Pancreas (tissue), 10 donors: Measurements from ENCODE around the gene CCL14. TPM values are rescaled to one million over a fixed set of nuclear protein-coding genes. Genes with fewer than 3 reads are reported as not detected.

Experiments used
- ATAC-seq, 4 donors: fragments of 200-7000 bp; cut with Tn5 transposase; one replicate each; pipeline versions ENCODE4 v1.8.0 to v1.9.1; 2020; ENCODE audit warnings: mild to moderate bottlenecking in 4 of 4, moderate library complexity in 4 of 4
- DNase-seq, 6 donors: peaks; one replicate each; pipeline ENCODE4 v3.0.0-alpha.2; 2020
- FAIRE-seq: peaks from 2 replicates; lab custom pipeline; 2012; peaks lifted over from hg19 to GRCh38; lab: Jason Lieb, UNC
- H3K27ac ChIP-seq, 4 donors: fragments of 200-600 bp; sonication (generic); 1 replicate in 3 of 4; 2 replicates in 1 of 4; pipeline versions ENCODE4 v1.5.0 to v1.8.0; 2020
- H3K27me3 ChIP-seq, 4 donors: fragments of 200-600 bp; one replicate each; pipeline ENCODE4 v1.8.0; 2021
- H3K36me3 ChIP-seq, 3 donors: fragments of 200-600 bp; sonication (generic) in 1 of 3; one replicate each; pipeline versions ENCODE4 v1.5.0 to v1.8.0; 2020 to 2021
- H3K4me1 ChIP-seq, 3 donors: fragments of 200-600 bp; one replicate each; pipeline ENCODE4 v1.8.0; 2021
- H3K4me3 ChIP-seq, 4 donors: fragments of 200-600 bp; sonication (generic) in 2 of 4; one replicate each; pipeline versions ENCODE4 v1.5.0 to v1.8.0; 2020 to 2021
- H3K9me3 ChIP-seq, 4 donors: fragments of 200-600 bp; one replicate each; pipeline ENCODE4 v1.8.0; 2021
- WGBS, 2 donors: extraction: QIAGEN DNeasy Blood & Tissue Kit; methylation state at CpG; one replicate each; pipeline ENCODE4 v1.1.7; 2013; 5-methylcytosine and 5-hydroxymethylcytosine counted together
- intact Hi-C, 3 donors: fragments of 100-400 bp; cut with DNase I; formaldehyde crosslinking; loops; one replicate each; pipeline versions ENCODE4 v1.11.1 to v1.14.2; 2022
- polyA plus RNA-seq, 2 donors: library from polyadenylated mRNA; stranded (reverse); fragments of 200-250 nt; gene quantifications; one replicate each; pipeline ENCODE4 v1.2.3, GENCODE V29; 2013
- total RNA-seq, 6 donors: library from RNA; stranded (reverse); fragmentation: NEBNext Ultra II Directional in 4 of 6; extraction: Animal tissue kit (Norgen Biotek cat#: 25700) in 4 of 6; gene quantifications; one replicate each; pipeline versions ENCODE4 v1.2.1 to v1.2.4, GENCODE V29; 2021 to 2023
- TF ChIP-seq, protein P1 (sequence below), 4 donors: fragments of 200-600 bp; sonication (generic) in 3 of 4; IDR thresholded peaks; one replicate each; pipeline versions ENCODE4 v1.5.0 to v1.8.0; 2021; ENCODE audit warnings: antibody characterized with exemption in 4 of 4
- donor health status: healthy with polysubstance abuse.
- donor health status: DM: no; HTN: no; CAD: no; lungs with moderate emphysema.
- donor health status: DM: no; HTN: no; CAD: no.
- donor health status: control.
- donor health status: control.
- donor health status: Bipolar disorder and iron deficiency.
- donor health status: DM: yes; HTN: yes; CAD: no.
- donor health status: DM: no; HTN: no; CAD: no.
- donor health status: DM: no; HTN: no; CAD: no.
- donor health status: DM: yes; HTN: yes; CAD: no.

Gene CCL14
- total and polyA plus RNA-seq, 8 donors = 1.9 to 53.7 (median 5.9) TPM

DNA sequence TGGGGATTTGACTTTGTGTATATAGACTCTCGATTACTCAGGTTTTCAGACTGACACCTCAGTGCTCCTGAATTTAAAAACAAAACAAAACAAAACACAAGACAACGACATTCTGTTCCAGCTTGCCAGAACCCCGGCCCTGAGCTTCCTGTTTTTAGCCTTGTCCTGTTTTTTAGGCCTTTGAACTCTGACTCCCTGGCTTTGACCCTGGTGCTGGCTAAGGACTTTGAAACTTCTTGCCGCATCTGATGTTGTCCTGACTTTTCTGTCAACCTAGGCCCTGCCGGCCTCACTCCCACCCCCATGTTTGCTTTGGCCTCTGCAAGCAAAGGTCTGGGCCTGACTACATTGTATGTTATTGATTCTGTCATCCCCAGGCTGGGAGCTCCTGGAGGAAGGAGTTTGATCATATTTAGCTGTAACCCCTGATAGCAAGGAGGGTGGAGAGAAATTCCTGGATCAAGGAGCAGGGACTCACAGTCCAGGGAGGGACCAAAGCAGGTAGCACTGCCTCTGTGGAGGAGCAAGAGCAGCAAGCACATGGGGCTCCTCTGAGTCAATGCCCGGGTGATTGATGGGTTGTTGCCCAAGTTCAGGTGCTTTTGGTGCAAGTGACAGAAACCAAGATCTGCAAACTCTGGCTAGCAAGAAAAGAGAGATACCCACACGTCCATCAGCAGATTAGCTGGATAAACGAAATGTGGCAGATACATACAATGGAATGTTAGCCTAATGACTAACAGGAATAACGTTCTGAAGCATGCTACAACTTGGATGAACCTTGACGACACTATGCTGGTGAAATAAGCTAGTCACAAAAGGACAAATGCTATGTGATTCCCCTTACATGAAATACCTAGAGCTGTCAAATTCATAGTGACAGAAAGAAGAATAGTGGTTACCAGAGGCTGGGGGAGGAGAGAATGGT lies 12.9 kb downstream of the CCL14 start:
- intact Hi-C loops = loop anchor here in 2 of 3 donors (5.0 to 10.0 kb wide), 3 partner anchors 91 to 174 kb away; partner anchors contain the start of gene CCL18 (in 1 of the 2)
- H3K36me3 ChIP-seq = no peaks in the 10 kb centered on the region
- peak in 4 of 6 donors; percentile 32 to 55 (median 32) for DNase-seq
- FAIRE-seq = no peak
- WGBS, 2 donors = 31 to 35% methylated on average over 10 of the region's 10 CpGs
- H3K27ac ChIP-seq = no peak overlapping the region
- no peak overlapping the region for H3K4me3 ChIP-seq
- H3K9me3 ChIP-seq = no peaks in the 10 kb centered on the region
- H3K4me1 ChIP-seq = peaks cover 0 to 10% (median 7%) of the 10 kb centered on the region in 3 donors
- TF ChIP-seq, protein P1, sequence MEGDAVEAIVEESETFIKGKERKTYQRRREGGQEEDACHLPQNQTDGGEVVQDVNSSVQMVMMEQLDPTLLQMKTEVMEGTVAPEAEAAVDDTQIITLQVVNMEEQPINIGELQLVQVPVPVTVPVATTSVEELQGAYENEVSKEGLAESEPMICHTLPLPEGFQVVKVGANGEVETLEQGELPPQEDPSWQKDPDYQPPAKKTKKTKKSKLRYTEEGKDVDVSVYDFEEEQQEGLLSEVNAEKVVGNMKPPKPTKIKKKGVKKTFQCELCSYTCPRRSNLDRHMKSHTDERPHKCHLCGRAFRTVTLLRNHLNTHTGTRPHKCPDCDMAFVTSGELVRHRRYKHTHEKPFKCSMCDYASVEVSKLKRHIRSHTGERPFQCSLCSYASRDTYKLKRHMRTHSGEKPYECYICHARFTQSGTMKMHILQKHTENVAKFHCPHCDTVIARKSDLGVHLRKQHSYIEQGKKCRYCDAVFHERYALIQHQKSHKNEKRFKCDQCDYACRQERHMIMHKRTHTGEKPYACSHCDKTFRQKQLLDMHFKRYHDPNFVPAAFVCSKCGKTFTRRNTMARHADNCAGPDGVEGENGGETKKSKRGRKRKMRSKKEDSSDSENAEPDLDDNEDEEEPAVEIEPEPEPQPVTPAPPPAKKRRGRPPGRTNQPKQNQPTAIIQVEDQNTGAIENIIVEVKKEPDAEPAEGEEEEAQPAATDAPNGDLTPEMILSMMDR (IDR thresholded peaks at IDR 0.05) = no peak
- ATAC-seq = peak; percentile 55 to 82 (median 74)
- H3K27me3 ChIP-seq = no peaks in the 10 kb centered on the region

DNA sequence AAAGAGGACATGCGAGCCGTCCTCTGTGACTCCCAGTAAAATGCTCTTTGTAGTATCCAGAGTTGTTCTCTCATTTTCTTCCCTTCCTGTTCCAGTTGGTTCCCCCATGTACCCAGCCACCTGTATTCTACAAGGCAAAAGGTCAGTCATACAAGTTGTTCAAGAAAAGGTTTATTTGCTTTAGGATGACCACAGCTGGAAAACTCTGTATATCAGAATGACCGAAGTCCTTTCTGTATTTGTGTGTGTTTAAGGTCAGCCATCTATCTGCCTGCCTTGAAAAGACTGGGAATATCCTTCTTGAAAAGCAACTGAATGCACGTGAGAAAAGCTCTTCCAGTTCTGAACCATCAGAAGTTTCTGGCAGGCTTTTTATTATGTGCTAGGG lies 13.6 kb downstream of the CCL14 start:
- FAIRE-seq (no peak), DNase-seq (no peak), ATAC-seq (peak in 2 of 4 donors; percentile 5 to 6)
- WGBS, 2 donors = 63 to 68% methylated on average over 4 of the region's 4 CpGs
- H3K36me3 ChIP-seq = no peaks in the 10 kb centered on the region
- H3K27ac ChIP-seq = no peak overlapping the region
- no peak overlapping the region for H3K4me3 ChIP-seq
- intact Hi-C loops = loop anchor here in 2 of 3 donors (5.0 to 10.0 kb wide), 3 partner anchors 92 to 174 kb away; partner anchors contain the start of gene CCL18 (in 1 of the 2)
- TF ChIP-seq, protein P1 (IDR thresholded peaks at IDR 0.05) = no peak
- H3K4me1 ChIP-seq = peaks cover 0 to 10% (median 7%) of the 10 kb centered on the region in 3 donors
- no peaks in the 10 kb centered on the region for H3K27me3 ChIP-seq
- H3K9me3 ChIP-seq = no peaks in the 10 kb centered on the region

DNA sequence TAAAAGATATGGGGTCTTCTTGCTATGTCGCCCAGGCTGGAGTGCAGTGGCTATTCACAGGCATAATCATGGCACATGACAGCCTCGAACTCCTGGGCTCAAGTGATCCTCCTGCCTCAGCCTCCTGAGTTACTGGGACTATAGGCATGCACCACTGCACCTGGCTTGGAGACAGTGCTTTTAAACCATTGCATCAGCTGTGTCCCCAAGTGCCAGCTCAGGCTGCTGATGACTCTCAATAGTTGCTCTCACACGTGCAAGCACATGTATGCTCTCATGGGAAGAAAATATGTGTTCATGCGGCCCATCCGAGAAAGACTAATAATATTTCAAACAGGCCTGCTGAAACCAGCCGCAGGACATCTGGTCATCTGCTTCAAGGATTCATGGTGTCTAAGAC lies 14.0 kb downstream of the CCL14 start:
- TF ChIP-seq, protein P1 (IDR thresholded peaks at IDR 0.05) = no peak
- no peaks in the 10 kb centered on the region for H3K36me3 ChIP-seq
- H3K9me3 ChIP-seq = no peaks in the 10 kb centered on the region
- ATAC-seq (no peak), FAIRE-seq (no peak), DNase-seq (no peak)
- peaks cover 0 to 10% (median 7%) of the 10 kb centered on the region in 3 donors for H3K4me1 ChIP-seq
- intact Hi-C loops = loop anchor here in 2 of 3 donors (5.0 to 10.0 kb wide), 3 partner anchors 92 to 175 kb away; partner anchors contain the start of gene CCL18 (in 1 of the 2)
- H3K4me3 ChIP-seq = no peak overlapping the region
- no peaks in the 10 kb centered on the region for H3K27me3 ChIP-seq
- 86 to 99% methylated on average over 6 of the region's 6 CpGs for WGBS, 2 donors
- no peak overlapping the region for H3K27ac ChIP-seq

DNA sequence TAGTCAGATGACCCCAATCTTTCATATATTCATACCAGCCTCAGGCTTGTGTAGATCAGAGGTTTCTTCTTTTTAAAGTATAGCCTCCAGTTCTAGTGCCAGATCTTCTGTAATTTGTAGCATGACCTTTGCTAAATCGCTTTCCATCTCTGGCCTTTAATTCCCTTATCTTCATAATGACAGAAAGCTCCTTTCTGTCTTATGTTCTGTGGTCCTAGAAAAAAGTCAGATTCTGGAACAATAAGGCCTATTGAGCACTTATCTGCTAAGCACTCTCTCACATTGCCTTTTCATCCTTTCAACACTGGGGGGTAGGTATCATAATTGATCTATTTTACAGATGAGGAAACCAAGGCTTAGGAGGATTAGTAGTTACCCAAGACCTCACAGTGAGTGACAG lies 14.5 kb downstream of the CCL14 start:
- 71 to 75% methylated on average over 1 of the region's 1 CpG for WGBS, 2 donors
- DNase-seq = no peak
- intact Hi-C loops = loop anchor here in 2 of 3 donors (5.0 to 10.0 kb wide), 3 partner anchors 93 to 175 kb away; partner anchors contain the start of gene CCL18 (in 1 of the 2)
- Histone ChIP-seq H3K27me3 (no peaks in the 10 kb centered on the region), H3K9me3 (no peaks in the 10 kb centered on the region), H3K36me3 (no peaks in the 10 kb centered on the region), H3K4me1 (peaks cover 0 to 10% (median 7%) of the 10 kb centered on the region in 3 donors), H3K4me3 (no peak overlapping the region), H3K27ac (no peak overlapping the region)
- no peak for ATAC-seq
- FAIRE-seq = no peak
- TF ChIP-seq, protein P1 (IDR thresholded peaks at IDR 0.05) = no peak
